Placental epithelial cell (primary cell): ENCODE data around the gene ARID4B. TPM values are rescaled to one million over a fixed set of nuclear protein-coding genes. Genes with fewer than 3 reads are reported as not detected.

ENCODE experiments used
- small RNA-seq: library from RNA; depleted of rRNA; stranded (forward); fragments of <200 nt; gene quantifications from one replicate; pipeline ENCODE3, GENCODE V24; 2012
- total RNA-seq: library from RNA; depleted of rRNA; stranded (reverse); fragments of >200 nt; gene quantifications from 2 replicates; pipeline ENCODE4 v1.2.3, GENCODE V29; 2012

ARID4B gene
- 18.9 and 42.4 TPM in 2 replicates for total RNA-seq

DNA sequence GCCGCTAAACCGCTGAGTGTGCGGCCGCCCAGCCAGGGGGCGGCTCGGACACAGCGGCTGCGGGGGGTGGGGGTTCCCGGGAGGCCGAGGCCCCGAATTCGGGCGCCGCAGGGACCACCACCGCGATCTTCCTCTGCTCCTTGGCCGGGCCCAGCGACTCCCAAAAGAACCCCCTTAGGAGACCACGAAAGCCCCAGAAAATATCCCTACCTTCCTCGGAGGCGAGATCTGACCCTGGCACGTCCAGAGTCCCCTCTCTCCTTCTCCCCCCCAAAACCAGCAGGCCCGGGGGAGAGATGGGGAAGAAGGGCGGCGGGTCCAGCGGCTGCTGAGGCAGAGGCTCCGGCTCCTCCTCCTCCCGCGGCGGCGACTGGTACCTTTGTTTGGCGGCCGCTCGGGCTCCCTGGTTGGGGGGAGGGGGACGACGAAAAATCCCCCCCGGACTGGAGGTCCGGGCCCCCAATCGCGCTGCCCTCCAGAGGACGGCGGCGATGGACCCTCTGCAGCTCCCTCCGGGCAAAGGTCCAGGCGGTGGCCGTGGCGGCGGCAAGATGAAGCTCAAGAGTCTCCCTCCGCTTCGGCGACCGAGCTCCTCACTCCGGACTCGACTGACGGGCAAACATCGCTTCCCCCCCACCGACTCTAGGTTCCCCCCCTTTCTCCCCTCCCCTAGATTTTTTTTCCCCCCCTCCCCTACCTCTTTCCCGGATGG lies at the start of gene ARID4B:
Gene ARID4B, minus strand, starts transcription at position 621 of the 712 bp plus-strand sequence. CDS start 1,260 bp downstream, outside the sequence.

DNA sequence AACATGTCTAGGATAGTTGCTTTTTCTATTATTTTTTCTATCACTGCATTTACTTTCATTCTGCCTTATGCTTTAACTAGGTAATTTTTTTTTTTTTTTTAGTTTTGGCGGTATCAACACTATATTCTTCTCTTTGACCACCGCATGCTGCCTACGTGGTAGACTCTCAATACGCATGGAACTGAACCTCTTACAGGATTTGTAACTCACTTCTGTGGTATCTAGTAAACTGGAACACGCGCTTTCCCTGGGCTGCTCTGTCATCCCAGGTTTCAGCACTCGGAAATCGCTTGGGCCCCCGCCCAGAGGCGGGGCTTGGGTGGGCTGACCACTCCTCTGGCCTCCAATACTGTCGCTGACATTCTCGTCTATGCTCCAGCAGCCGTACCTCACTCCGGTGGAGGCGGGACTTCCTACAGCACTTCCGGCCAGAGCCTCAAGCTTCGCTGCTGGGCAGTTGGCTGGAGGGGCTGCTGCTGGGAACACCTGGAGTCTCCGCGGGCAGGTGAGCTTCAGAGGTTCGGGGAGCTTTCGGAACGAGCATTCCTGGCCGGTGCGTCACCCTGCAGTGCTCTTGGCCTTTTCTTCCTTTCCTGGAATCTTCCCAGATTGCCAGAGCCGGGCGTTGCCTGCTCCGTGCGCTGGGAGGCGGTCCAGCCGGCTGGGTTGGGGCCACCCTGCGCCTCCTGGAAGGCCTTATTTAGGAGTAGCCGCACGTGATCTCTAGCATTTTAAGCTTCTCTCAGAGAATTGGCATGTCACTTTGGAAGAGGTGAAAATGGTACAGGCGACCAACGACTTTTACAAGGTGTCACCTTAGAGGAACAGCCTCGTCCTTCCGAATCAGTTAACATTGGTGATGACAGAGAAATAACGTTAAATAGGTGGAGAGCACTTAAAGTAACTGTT lies 39.3 kb upstream of the ARID4B start, which contains the start of gene TBCE:
Gene TBCE, plus strand, starts transcription at position 428 of the 909 bp plus-strand sequence. CDS start 12,623 bp downstream, outside the sequence.

DNA sequence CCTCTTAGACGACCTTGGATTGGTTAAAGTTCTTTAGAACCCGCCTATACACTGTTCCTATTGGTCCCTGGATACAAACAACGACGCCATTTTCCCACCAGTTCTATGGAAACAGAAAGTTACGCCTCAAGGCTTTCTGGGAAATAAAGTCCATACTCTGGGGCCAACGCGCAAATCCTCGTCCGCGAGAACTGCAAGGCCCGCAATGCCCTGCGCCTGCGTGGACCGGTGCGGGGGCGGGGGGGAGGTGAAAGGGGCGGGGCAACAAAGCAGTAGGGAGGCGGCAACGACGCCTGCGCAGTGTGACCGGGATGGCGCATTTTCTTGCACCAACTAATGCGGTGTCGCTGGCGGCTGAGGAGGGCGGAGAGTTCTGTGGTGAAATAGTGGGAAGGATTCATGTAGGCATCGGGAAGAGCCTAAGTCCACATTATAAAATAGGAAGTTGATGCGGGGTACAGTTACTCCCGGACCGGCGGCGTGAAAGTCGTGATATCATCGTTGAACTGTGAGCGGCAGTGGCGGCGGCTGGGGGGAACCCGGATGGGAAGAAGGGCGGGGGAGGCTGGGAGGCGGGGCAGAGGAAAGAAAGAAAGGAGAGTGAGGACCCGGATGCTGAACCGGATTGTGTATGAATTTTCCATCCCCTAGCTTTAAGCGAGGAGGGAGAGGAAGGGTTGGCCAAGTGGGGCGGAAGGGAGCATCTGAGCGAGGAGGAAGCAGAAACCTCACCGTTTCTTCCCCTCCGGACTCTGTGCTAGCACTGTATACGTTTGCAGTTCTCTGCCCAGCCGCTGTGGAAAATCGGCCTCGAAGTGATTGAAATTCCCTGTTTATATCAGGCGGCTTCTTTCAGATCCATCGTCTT lies 526 bp upstream of the ARID4B start, which contains the start of gene GGPS1:
Gene GGPS1, plus strand, starts transcription at position 300 of the 868 bp plus-strand sequence. CDS start 6,695 bp downstream, outside the sequence.

GRCh38 chr1:235160957-235161684 lies 166.9 kb downstream of the ARID4B start, which contains the start of gene RBM34:
Gene RBM34 (minus strand): TSS chr1:235161250. CDS start chr1:235161226, 24 bp downstream.

DNA sequence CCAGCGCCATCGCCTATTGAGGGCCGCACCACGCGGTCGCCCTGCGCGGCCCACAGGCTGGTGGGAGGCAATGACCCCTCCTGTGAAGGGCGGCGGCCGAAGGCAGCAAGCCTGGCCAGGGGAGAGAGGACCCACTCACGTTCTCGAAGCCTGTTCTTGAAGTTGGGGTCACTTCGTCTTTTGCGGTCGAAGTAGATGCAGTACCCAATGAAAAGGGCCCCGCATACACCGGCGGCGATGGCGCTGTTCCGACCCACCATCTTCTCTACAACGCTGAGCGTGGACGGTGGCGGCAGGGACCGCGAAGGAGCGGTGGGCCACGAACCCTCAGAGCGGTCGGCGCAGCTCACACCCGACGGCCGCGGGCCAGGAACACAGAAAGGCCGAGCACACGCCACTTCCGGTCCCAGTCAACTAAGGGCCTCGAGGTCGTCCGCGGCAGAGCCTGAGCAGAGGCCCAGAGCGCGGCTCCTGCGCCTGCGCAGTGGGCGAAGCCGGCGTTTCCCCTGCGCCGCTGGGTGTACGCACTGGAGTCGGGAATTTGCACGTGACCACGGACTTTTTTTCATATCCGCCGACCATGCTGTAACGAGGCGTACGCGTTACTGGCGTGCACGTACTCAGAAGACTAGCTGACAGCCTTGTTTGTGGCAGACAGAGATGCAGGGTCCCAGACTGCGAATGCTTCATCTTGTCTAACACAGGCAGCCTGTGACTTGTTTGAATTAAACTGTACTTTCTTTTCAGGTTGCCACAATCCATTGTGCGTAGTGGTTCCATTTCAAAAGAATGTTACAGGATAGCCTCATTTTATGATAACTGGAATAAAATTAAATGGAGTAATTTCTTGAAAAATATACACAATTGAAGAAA lies 199.3 kb downstream of the ARID4B start, which contains the start of gene TOMM20:
Gene TOMM20, minus strand, starts transcription at position 382 of the 873 bp plus-strand sequence. Its CDS starts 122 bp downstream, at position 260.

Small RNA genes within 50 kb of the gene (small RNA-seq; reads per million reads assigned to genes)
- gene AL391994.1, result not detected
- 0.43 reads per million, percentile 21 among the genes with 10 or more reads in this experiment for gene MIR4753
- gene SNORA14B, result 134 reads per million, percentile 98 among the genes with 10 or more reads in this experiment

Other genes starting within 250 kb of the ARID4B start
- 64.4 and 75.0 TPM in 2 replicates for gene TOMM20, start 199.3 kb downstream of the ARID4B start, total RNA-seq
- 37.5 and 39.3 TPM in 2 replicates for gene RBM34, start 166.9 kb downstream of the ARID4B start, total RNA-seq
- 22.4 and 32.4 TPM in 2 replicates for gene GGPS1, start 391 bp upstream of the ARID4B start, total RNA-seq
- 15.3 and 19.2 TPM in 2 replicates for gene TBCE, start 39.2 kb upstream of the ARID4B start, total RNA-seq
- 25.1 and 34.7 TPM in 2 replicates for gene B3GALNT2, start 176.3 kb upstream of the ARID4B start, total RNA-seq